Stimulated activated CD4-positive, alpha-beta T cell treated with anti-CD3 and anti-CD28 coated beads, Interleukin-15, amount 100 ng/mL, for 24 hours (primary cell): ENCODE data around the gene ALK.

ENCODE experiments used
- DNase-seq: peaks from one replicate; pipeline ENCODE4 v3.0.0-alpha.2; 2020

Gene ALK

GRCh38 chr2:29603341-29603740, 318.0 kb downstream of the ALK start:
- DNase-seq: no peak

- no peak for DNase-seq
Observed at GRCh38 chr2:29601872-29602271, 319.5 kb downstream of the ALK start.

- no peak for DNase-seq
Observed at GRCh38 chr2:29601321-29601720, 320.1 kb downstream of the ALK start.

GRCh38 chr2:29599946-29600345, 321.4 kb downstream of the ALK start:
- no peak for DNase-seq

- DNase-seq: no peak
Observed at GRCh38 chr2:29598978-29599377, 322.4 kb downstream of the ALK start.

GRCh38 chr2:29597035-29597434, 324.4 kb downstream of the ALK start:
- no peak for DNase-seq

GRCh38 chr2:29596584-29596983, 324.8 kb downstream of the ALK start:
- no peak for DNase-seq

GRCh38 chr2:29591600-29591999, 329.8 kb downstream of the ALK start:
- no peak for DNase-seq

- no peak for DNase-seq
Observed at GRCh38 chr2:29590211-29590610, 331.2 kb downstream of the ALK start.

- no peak for DNase-seq
Observed at GRCh38 chr2:29589440-29590103, 331.8 kb downstream of the ALK start.

- DNase-seq: no peak
Observed at GRCh38 chr2:29587402-29588190, 333.8 kb downstream of the ALK start.

GRCh38 chr2:29586919-29587318, 334.5 kb downstream of the ALK start:
- DNase-seq: no peak

- no peak for DNase-seq
Observed at GRCh38 chr2:29583548-29584156, 337.7 kb downstream of the ALK start.

- DNase-seq: no peak
Observed at GRCh38 chr2:29583104-29583503, 338.3 kb downstream of the ALK start.

- DNase-seq: no peak
Observed at GRCh38 chr2:29582062-29582461, 339.3 kb downstream of the ALK start.

- no peak for DNase-seq
Observed at GRCh38 chr2:29580223-29580622, 341.2 kb downstream of the ALK start.

GRCh38 chr2:29579495-29580169, 341.8 kb downstream of the ALK start:
- no peak for DNase-seq

GRCh38 chr2:29578084-29578598, 343.2 kb downstream of the ALK start:
- no peak for DNase-seq

GRCh38 chr2:29576231-29576630, 345.2 kb downstream of the ALK start:
- no peak for DNase-seq

- no peak for DNase-seq
Observed at GRCh38 chr2:29575370-29575890, 346.0 kb downstream of the ALK start.

- no peak for DNase-seq
Observed at GRCh38 chr2:29573612-29574011, 347.8 kb downstream of the ALK start.

- no peak for DNase-seq
Observed at GRCh38 chr2:29573147-29573546, 348.2 kb downstream of the ALK start.

- no peak for DNase-seq
Observed at GRCh38 chr2:29570539-29570938, 350.8 kb downstream of the ALK start.
